H1 (cell line): Measurements from ENCODE around the gene CCDC148. TPM values are rescaled to one million over a fixed set of nuclear protein-coding genes. Genes with fewer than 3 reads are reported as not detected.

ENCODE experiments used
- CTCF ChIA-PET: fragments of 300-600 bp; sonication (Branson Sonifier 250); formaldehyde crosslinking; loops from one replicate; lab custom pipeline; 2021; ENCODE audit not compliant: partially characterized antibody; lab: Charles Lee
- POLR2A ChIA-PET: fragments of 300-600 bp; sonication (Branson Sonifier 250); formaldehyde crosslinking; loops from one replicate; lab custom pipeline; 2021; ENCODE audit warnings: inconsistent platforms; ENCODE audit not compliant: partially characterized antibody; lab: Charles Lee
- DNase-seq, 2 experiments: peaks; one replicate each; pipeline versions ENCODE4 v3.0.0 to v3.0.0-alpha.2; 2010 to 2022; ENCODE audit warnings: low spot score in 2 of 2, low read depth in 1 of 2, mixed read lengths in 1 of 2
- FAIRE-seq: peaks from 2 replicates; lab custom pipeline; 2011; peaks lifted over from hg19 to GRCh38; lab: Jason Lieb, UNC
- H2AFZ ChIP-seq: 2 replicates; pipeline ENCODE4 v1.8.1; 2012; ENCODE audit warnings: low read length, inconsistent platforms
- H2AK5ac ChIP-seq: 2 replicates; pipeline ENCODE4 v1.6.1; 2013; ENCODE audit warnings: low read depth, low read length
- H2BK120ac ChIP-seq: replicated peaks from 2 replicates; pipeline ENCODE3; 2013; ENCODE audit warnings: low read depth, low read length, inconsistent platforms
- H2BK12ac ChIP-seq: 2 replicates; pipeline ENCODE4 v1.6.1; 2013; ENCODE audit warnings: low read depth, low read length
- H2BK15ac ChIP-seq: 2 replicates; pipeline ENCODE4 v1.6.1; 2013; ENCODE audit warnings: low read length
- H2BK20ac ChIP-seq: 2 replicates; pipeline ENCODE4 v1.6.1; 2013; ENCODE audit warnings: low read length
- H2BK5ac ChIP-seq: 2 replicates; pipeline ENCODE4 v1.6.1; 2013; ENCODE audit warnings: low read depth, low read length
- H3K14ac ChIP-seq: 2 replicates; pipeline ENCODE4 v1.6.1; 2013; ENCODE audit warnings: inconsistent platforms; ENCODE audit not compliant: insufficient read length
- H3K18ac ChIP-seq: 2 replicates; pipeline ENCODE4 v1.6.1; 2013; ENCODE audit warnings: low read length; ENCODE audit errors: extremely low read depth
- H3K23ac ChIP-seq: 2 replicates; pipeline ENCODE4 v1.6.1; 2013; ENCODE audit warnings: inconsistent platforms; ENCODE audit not compliant: insufficient read length
- H3K23me2 ChIP-seq: 2 replicates; pipeline ENCODE4 v1.6.1; 2013; ENCODE audit warnings: low read depth, low read length
- H3K27ac ChIP-seq: 2 replicates; pipeline ENCODE4 v1.6.1; 2011; ENCODE audit warnings: low read depth, low read length, inconsistent platforms
- H3K27me3 ChIP-seq, 4 experiments: replicated peaks in 1 of 4; 1 replicate in 1 of 4; 2 replicates in 3 of 4; pipeline versions ENCODE4 v1.6.1 to v1.8.1; 2011 to 2013; ENCODE audit warnings: low read length in 3 of 4, mild to moderate bottlenecking in 3 of 4, inconsistent platforms in 2 of 4, mixed read lengths in 2 of 4, moderate library complexity in 1 of 4; ENCODE audit not compliant: control insufficient read depth in 3 of 4, insufficient read depth in 3 of 4; ENCODE audit errors: extremely low read depth in 1 of 4
- H3K36me3 ChIP-seq, 4 experiments: 2 replicates each; pipeline versions ENCODE4 v1.6.1 to v1.8.1; 2011 to 2013; ENCODE audit warnings: mild to moderate bottlenecking in 4 of 4, low read length in 3 of 4, moderate library complexity in 2 of 4, control low read depth in 1 of 4, inconsistent platforms in 1 of 4; ENCODE audit not compliant: insufficient read depth in 4 of 4, control insufficient read depth in 2 of 4
- H3K4ac ChIP-seq: replicated peaks from 2 replicates; pipeline ENCODE3; 2013; ENCODE audit warnings: low read length, low read depth, mixed read lengths, inconsistent platforms; ENCODE audit not compliant: insufficient read length
- H3K4me1 ChIP-seq, 4 experiments: replicated peaks in 1 of 4; 1 replicate in 1 of 4; 2 replicates in 3 of 4; pipeline versions ENCODE4 v1.6.1 to v1.8.1; 2011 to 2013; ENCODE audit warnings: low read length in 3 of 4, inconsistent platforms in 2 of 4, mixed read lengths in 1 of 4; ENCODE audit not compliant: insufficient read depth in 4 of 4, control insufficient read depth in 3 of 4
- H3K4me2 ChIP-seq, 2 experiments: 2 replicates each; pipeline versions ENCODE4 v1.6.1 to v1.8.1; 2011 to 2013; ENCODE audit warnings: low read depth in 2 of 2, low read length in 2 of 2, control low read depth in 1 of 2, inconsistent platforms in 1 of 2, mild to moderate bottlenecking in 1 of 2; ENCODE audit not compliant: insufficient read depth in 1 of 2
- H3K4me3 ChIP-seq, 4 experiments: fragments of 200-600, 300-600 bp in 1 of 4; sonication (generic), shearing (Covaris generic), sonication (Bioruptor Twin) in 1 of 4; 2 replicates each; pipeline versions ENCODE4 v1.5.1 to v1.8.1; 2011 to 2016; ENCODE audit warnings: low read length in 4 of 4, low read depth in 3 of 4, control low read depth in 2 of 4, inconsistent platforms in 2 of 4, mild to moderate bottlenecking in 2 of 4, mixed read lengths in 1 of 4, moderate library complexity in 1 of 4; ENCODE audit not compliant: insufficient read depth in 2 of 4; ENCODE audit errors: extremely low read depth in 1 of 4
- H3K56ac ChIP-seq: replicated peaks from 2 replicates; pipeline ENCODE3; 2013; ENCODE audit warnings: low read depth, mild to moderate bottlenecking, mixed read lengths, low read length, inconsistent platforms; ENCODE audit not compliant: insufficient read length
- H3K79me1 ChIP-seq: 2 replicates; pipeline ENCODE4 v1.6.1; 2013; ENCODE audit warnings: low read depth, low read length, control low read depth
- H3K79me2 ChIP-seq, 2 experiments: 2 replicates each; pipeline versions ENCODE4 v1.6.1 to v1.8.1; 2012 to 2013; ENCODE audit warnings: low read length in 2 of 2, mild to moderate bottlenecking in 2 of 2, inconsistent platforms in 1 of 2; ENCODE audit not compliant: insufficient read depth in 2 of 2, control insufficient read depth in 1 of 2
- H3K9ac ChIP-seq, 4 experiments: replicated peaks in 1 of 4; 1 replicate in 1 of 4; 2 replicates in 3 of 4; pipeline versions ENCODE4 v1.6.1 to v1.8.1; 2011 to 2013; ENCODE audit warnings: low read depth in 3 of 4, low read length in 3 of 4, control low read depth in 2 of 4, mild to moderate bottlenecking in 2 of 4, moderate library complexity in 2 of 4, inconsistent platforms in 1 of 4; ENCODE audit errors: extremely low read depth in 1 of 4
- H3K9me3 ChIP-seq, 2 experiments: 2 replicates each; pipeline versions ENCODE4 v1.6.1 to v1.8.1; 2012 to 2013; ENCODE audit warnings: mild to moderate bottlenecking in 2 of 2, moderate library complexity in 2 of 2, control low read depth in 1 of 2, inconsistent platforms in 1 of 2, low read depth in 1 of 2, low read length in 1 of 2, mixed read lengths in 1 of 2; ENCODE audit not compliant: insufficient read depth in 2 of 2
- H4K20me1 ChIP-seq, 2 experiments: replicated peaks in 1 of 2; 2 replicates each; pipeline versions ENCODE3 to v1.8.1; 2011 to 2013; ENCODE audit warnings: inconsistent platforms in 2 of 2, low read length in 2 of 2, mild to moderate bottlenecking in 1 of 2; ENCODE audit not compliant: insufficient read depth in 2 of 2, control insufficient read depth in 1 of 2
- H4K5ac ChIP-seq: 2 replicates; pipeline ENCODE4 v1.6.1; 2013; ENCODE audit warnings: low read length, low read depth, mixed read lengths, inconsistent platforms; ENCODE audit not compliant: insufficient read length
- H4K8ac ChIP-seq: 2 replicates; pipeline ENCODE4 v1.8.0; 2013; ENCODE audit warnings: mild to moderate bottlenecking, moderate library complexity, low read length, inconsistent platforms; ENCODE audit not compliant: insufficient read depth; ENCODE audit errors: extremely low read depth
- H4K91ac ChIP-seq: replicated peaks from 2 replicates; pipeline ENCODE3; 2013; ENCODE audit warnings: low read length, mixed read lengths, inconsistent platforms; ENCODE audit not compliant: insufficient read length
- CBX8 ChIP-seq: fragments of 300-800, 300-1000 bp; sonication (generic); IDR thresholded peaks from 2 replicates; pipeline ENCODE4 v1.7.1; 2016; ENCODE audit warnings: low read depth, low read length, borderline replicate concordance
- CEBPB ChIP-seq: IDR thresholded peaks from 2 replicates; pipeline ENCODE4 v1.6.1; 2012; ENCODE audit warnings: low read depth, low read length
- KDM4A ChIP-seq: IDR thresholded peaks from one replicate; pipeline ENCODE4 v1.7.1; 2012; ENCODE audit warnings: low read depth, mild to moderate bottlenecking, moderate library complexity, low read length, inconsistent platforms; ENCODE audit not compliant: severe bottlenecking
- RAD21 ChIP-seq, 2 experiments: IDR thresholded peaks in 1 of 2; conservative IDR thresholded peaks in 1 of 2; 2 replicates each; pipeline ENCODE4 v1.6.1; 2011; ENCODE audit warnings: low read depth in 2 of 2, low read length in 2 of 2, improper control_type of control experiment in 1 of 2, inconsistent platforms in 1 of 2, mild to moderate bottlenecking in 1 of 2, moderate library complexity in 1 of 2
- SAP30 ChIP-seq: fragments of 300-600 bp; sonication (generic); IDR thresholded peaks from 2 replicates; pipeline ENCODE4 v1.7.1; 2012; ENCODE audit warnings: low read length, moderate library complexity, mild to moderate bottlenecking, inconsistent platforms; ENCODE audit not compliant: insufficient read depth, insufficient replicate concordance
- TCF12 ChIP-seq: IDR thresholded peaks from 2 replicates; pipeline ENCODE4 v1.6.1; 2011; ENCODE audit warnings: low read depth, mild to moderate bottlenecking, low read length
- WGBS, 2 experiments: shearing (Covaris generic) in 1 of 2; methylation state at CpG; one replicate each; pipeline versions ENCODE4 v1.1.6 to v1.1.7; 2013 to 2015; ENCODE audit warnings: low lambda C conversion rate in 2 of 2, mixed read lengths in 2 of 2, inconsistent platforms in 1 of 2, low coverage in 1 of 2, missing lambda C conversion rate in 1 of 2; ENCODE audit not compliant: insufficient replicate concordance in 2 of 2, insufficient coverage in 1 of 2, insufficient read length in 1 of 2; ENCODE audit errors: extremely low coverage in 1 of 2, missing lambda C conversion rate in 1 of 2; 5-methylcytosine and 5-hydroxymethylcytosine counted together
- polyA plus RNA-seq, 7 experiments: library from polyadenylated mRNA; depleted of rRNA in 3 of 7; stranded (reverse) in 5 of 7; unstranded in 2 of 7; fragments of >200 nt in 5 of 7; fragments of 200-250 nt in 2 of 7; gene quantifications; 1 replicate in 5 of 7; 2 replicates in 1 of 7; 4 replicates in 1 of 7; pipeline versions ENCODE4 v1.2.1 to v1.2.3, GENCODE V29; 2011 to 2013; ENCODE audit warnings: missing spikeins in 2 of 7, mixed read lengths in 2 of 7
- total RNA-seq: library from RNA; stranded (reverse); fragmentation: NEBNext Ultra II Directional; extraction: Animal tissue kit (Norgen Biotek cat#: 25700); gene quantifications from 2 replicates; pipeline ENCODE4 v1.2.1, GENCODE V29; 2021
- TF ChIP-seq, protein P1 (sequence below), 3 experiments: IDR thresholded peaks; 1 replicate in 2 of 3; 2 replicates in 1 of 3; pipeline versions ENCODE4 v1.5.1 to v1.6.1; 2011; ENCODE audit warnings: low read length in 3 of 3, mild to moderate bottlenecking in 3 of 3, inconsistent platforms in 2 of 3, low read depth in 1 of 3, moderate library complexity in 1 of 3; ENCODE audit not compliant: insufficient read depth in 1 of 3; ENCODE audit errors: control extremely low read depth in 1 of 3

CCDC148 gene
- total and polyA plus RNA-seq, 2 of the 8 experiments (the other 6 are each of a cell fraction or from before 2014, with no cell fraction given), result 0.45 to 1.3 TPM

DNA sequence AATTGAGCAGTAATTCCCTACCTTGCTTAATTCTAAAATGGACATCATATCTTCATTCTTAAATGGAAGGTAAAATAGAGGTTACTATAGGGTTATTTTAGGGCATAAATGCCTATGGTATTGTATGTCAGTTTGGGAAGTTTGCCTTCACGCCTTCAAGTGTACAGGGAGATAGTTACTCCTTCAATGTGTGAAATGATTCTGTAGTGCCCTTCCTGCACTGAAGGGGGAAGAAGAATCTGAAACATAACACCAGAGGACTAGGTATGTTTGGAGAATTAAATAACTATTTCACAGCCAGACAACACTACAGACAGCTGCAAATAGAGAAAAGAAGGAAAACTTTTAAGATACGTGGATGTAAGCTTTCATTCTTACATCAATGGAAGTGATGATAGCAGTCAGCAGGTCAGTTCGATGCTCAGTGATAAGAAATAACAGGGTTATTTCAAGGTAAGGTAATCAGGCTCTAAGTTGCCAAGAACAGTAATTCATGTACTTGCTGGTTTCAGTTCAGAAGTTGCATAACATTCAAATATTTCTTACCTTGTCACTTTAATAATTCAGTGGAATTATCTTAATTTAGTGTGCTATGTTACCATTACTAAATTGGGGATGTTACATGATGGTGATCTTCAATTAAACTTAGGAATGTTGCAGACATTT, 4.2 kb upstream of the CCDC148 start:
- Histone ChIP-seq H3K4me1 (peaks cover 2 to 8% (median 6%) of the 10 kb centered on the region in 4 experiments; a peak in 5 of 7 replicates), H4K5ac (no peak overlapping the region), H4K91ac (no peak overlapping the region), H3K23me2 (peaks cover 12% of the 10 kb centered on the region; the same call in 1 of the 2 replicates), H3K23ac (no peak overlapping the region), H3K9me3 (no peaks in the 10 kb centered on the region), H4K8ac (no peak overlapping the region), H3K9ac (no peak overlapping the region), H2BK20ac (no peak overlapping the region), H3K18ac (no peak overlapping the region), H3K4me3 (no peak overlapping the region), H2AK5ac (no peak overlapping the region), H2AFZ (no peak overlapping the region), H3K27ac (no peak overlapping the region), H3K79me1 (peaks cover 4% of the 10 kb centered on the region; the same call in 1 of the 2 replicates), H2BK15ac (no peak overlapping the region), H2BK120ac (no peak overlapping the region), H3K14ac (no peak overlapping the region), H3K27me3 (no peaks in the 10 kb centered on the region), H3K56ac (no peak overlapping the region), H3K4me2 (no peak overlapping the region), H3K36me3 (no peaks in the 10 kb centered on the region), H3K79me2 (peaks cover 16 to 77% of the 10 kb centered on the region in 2 experiments), H3K4ac (no peak overlapping the region), H4K20me1 (peaks cover 11 to 15% of the 10 kb centered on the region in 2 experiments), H2BK12ac (no peak overlapping the region), H2BK5ac (no peak overlapping the region)
- WGBS, 2 experiments, result 87% methylated on average over 3 of the region's 3 CpGs; no CpG with 5 or more reads in 1 of the 2 experiments
- TF ChIP-seq RAD21 (IDR thresholded peaks at IDR 0.05 in 1 of 2, conservative IDR thresholded peaks at IDR 0.05 in 1 of 2; ENCODE audit: low read depth in 2 of 2, low read length in 2 of 2) (peak in 1 of 2 experiments; percentile 19; a peak in 1 of 4 replicates), KDM4A (no peak), CEBPB (no peak), SAP30 (no peak), TCF12 (no peak), CBX8 (no peak)
- TF ChIP-seq, protein P1, sequence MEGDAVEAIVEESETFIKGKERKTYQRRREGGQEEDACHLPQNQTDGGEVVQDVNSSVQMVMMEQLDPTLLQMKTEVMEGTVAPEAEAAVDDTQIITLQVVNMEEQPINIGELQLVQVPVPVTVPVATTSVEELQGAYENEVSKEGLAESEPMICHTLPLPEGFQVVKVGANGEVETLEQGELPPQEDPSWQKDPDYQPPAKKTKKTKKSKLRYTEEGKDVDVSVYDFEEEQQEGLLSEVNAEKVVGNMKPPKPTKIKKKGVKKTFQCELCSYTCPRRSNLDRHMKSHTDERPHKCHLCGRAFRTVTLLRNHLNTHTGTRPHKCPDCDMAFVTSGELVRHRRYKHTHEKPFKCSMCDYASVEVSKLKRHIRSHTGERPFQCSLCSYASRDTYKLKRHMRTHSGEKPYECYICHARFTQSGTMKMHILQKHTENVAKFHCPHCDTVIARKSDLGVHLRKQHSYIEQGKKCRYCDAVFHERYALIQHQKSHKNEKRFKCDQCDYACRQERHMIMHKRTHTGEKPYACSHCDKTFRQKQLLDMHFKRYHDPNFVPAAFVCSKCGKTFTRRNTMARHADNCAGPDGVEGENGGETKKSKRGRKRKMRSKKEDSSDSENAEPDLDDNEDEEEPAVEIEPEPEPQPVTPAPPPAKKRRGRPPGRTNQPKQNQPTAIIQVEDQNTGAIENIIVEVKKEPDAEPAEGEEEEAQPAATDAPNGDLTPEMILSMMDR (IDR thresholded peaks at IDR 0.05; ENCODE audit: control extremely low read depth in 1 of 3, insufficient read depth in 1 of 3, low read depth in 1 of 3, low read length in 3 of 3), result peak in 1 of 3 experiments; percentile 7; a peak in 1 of 4 replicates
- DNase-seq (no peak), FAIRE-seq (no peak)
- ChIA-PET CTCF (interaction anchor here (0.6 to 7.7 kb wide), 4 partner anchors 16 to 402 kb away, joined by 3 to 58 read pairs (median 3); no protein-coding TSS in a partner anchor), POLR2A (interaction anchor here (1.0 to 1.2 kb wide), 2 partner anchors 13 to 27 kb away, joined by 3 read pairs; no protein-coding TSS in a partner anchor)
